Measurements from ENCODE around the gene LACRT. TPM values are rescaled to one million over a fixed set of nuclear protein-coding genes. Genes with fewer than 3 reads are reported as not detected.

The LACRT gene
- total and polyA plus RNA-seq, 4 donors: not detected

DNA sequence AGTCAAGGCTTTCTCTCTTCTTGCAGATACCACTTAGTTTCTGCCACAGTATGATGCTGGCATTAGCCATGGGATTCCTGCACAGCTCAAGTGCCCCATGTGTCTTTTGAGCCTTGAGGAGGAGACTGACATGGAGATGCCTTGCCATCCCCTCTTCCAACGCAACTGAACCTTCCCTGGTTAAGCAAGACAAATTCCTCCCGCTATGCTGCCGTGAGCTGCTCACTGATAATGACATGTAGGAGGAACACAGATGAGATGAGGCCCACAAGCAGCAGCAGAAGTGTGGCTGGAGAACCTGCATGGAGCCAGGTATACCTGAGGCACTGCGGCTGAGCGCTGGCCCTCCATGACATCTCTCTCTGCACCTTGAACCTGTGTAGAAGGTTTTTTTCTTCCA lies 30.8 kb downstream of the LACRT start (continued):
- TF ChIP-seq, protein P1, sequence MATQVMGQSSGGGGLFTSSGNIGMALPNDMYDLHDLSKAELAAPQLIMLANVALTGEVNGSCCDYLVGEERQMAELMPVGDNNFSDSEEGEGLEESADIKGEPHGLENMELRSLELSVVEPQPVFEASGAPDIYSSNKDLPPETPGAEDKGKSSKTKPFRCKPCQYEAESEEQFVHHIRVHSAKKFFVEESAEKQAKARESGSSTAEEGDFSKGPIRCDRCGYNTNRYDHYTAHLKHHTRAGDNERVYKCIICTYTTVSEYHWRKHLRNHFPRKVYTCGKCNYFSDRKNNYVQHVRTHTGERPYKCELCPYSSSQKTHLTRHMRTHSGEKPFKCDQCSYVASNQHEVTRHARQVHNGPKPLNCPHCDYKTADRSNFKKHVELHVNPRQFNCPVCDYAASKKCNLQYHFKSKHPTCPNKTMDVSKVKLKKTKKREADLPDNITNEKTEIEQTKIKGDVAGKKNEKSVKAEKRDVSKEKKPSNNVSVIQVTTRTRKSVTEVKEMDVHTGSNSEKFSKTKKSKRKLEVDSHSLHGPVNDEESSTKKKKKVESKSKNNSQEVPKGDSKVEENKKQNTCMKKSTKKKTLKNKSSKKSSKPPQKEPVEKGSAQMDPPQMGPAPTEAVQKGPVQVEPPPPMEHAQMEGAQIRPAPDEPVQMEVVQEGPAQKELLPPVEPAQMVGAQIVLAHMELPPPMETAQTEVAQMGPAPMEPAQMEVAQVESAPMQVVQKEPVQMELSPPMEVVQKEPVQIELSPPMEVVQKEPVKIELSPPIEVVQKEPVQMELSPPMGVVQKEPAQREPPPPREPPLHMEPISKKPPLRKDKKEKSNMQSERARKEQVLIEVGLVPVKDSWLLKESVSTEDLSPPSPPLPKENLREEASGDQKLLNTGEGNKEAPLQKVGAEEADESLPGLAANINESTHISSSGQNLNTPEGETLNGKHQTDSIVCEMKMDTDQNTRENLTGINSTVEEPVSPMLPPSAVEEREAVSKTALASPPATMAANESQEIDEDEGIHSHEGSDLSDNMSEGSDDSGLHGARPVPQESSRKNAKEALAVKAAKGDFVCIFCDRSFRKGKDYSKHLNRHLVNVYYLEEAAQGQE (IDR thresholded peaks at IDR 0.05): no peak
- TF ChIP-seq JUND (IDR thresholded peaks at IDR 0.05): no peak

DNA sequence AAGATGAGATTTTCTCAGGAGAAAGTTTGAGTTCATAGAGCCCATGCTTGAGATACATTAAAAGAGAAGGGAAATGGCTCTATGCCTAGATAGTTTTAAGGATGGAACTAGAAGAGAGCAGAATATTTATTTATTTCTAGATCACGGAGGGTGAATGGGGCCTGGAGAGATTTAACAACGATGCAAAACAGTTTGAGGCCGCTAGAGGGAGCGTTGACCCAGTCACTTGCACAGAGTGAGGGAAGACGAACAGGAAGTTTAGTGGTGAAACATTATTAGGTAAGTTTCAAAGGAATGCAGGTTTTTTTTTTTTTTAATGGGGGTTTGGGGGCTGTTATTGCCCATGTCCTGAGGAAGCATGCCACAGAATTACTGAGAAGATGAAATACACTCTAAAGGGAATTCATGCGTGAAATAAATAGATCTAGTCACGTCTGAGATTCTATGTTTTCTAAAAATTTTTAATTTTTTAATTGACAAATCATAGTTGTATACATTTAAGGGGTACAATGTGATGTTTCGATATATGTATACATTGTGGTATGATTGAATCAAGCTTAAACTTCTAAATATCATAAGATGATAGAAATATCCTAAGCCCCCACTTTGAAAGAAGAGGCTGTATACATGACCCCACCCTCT lies 31.4 kb downstream of the LACRT start:
- H3K36me3 ChIP-seq (ENCODE audit: control insufficient read depth in 4 of 4, insufficient read depth in 3 of 4, low read depth in 1 of 4, low read length in 3 of 4): no peaks in the 10 kb centered on the region

DNA sequence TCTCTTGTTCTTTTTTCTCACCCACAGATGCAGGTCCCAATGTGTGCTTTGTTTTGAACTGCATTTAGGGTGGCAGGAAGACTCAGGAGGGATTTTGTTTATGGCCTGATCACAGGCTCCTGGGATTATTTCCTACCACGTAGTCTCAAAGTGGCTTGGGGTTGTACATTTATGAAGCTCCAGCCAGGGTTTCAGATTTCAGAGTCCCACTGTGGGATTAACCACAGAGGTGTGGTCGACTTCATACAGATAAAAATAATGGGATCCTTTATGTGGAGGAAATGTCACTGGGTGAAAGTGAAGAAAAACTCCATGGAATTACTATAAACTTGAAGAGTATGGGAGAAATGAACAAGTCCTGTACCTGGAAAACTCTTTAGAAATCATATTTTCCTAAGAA lies 32.0 kb downstream of the LACRT start:
- DNase-seq (ENCODE audit: low spot score): no peak
- 50% methylated on average over 2 of the region's 2 CpGs for WGBS

More for the DNA sequence above, 31.4 kb downstream of the LACRT start:
- Histone ChIP-seq H3K9ac (ENCODE audit: low read depth in 1 of 2, low read length in 2 of 2) (no peak overlapping the region), H3K9me3 (ENCODE audit: control insufficient read depth in 4 of 4, low read length in 3 of 4) (no peaks in the 10 kb centered on the region), H3K27ac (ENCODE audit: low read depth in 1 of 2, low read length in 2 of 2) (no peak overlapping the region), H3K4me1 (ENCODE audit: control insufficient read depth in 4 of 4, insufficient read depth in 4 of 4, low read length in 3 of 4) (no peaks in the 10 kb centered on the region), H3K27me3 (ENCODE audit: control insufficient read depth in 4 of 4, insufficient read depth in 4 of 4, low read length in 3 of 4) (no peaks in the 10 kb centered on the region), H3K4me3 (ENCODE audit: low read depth in 1 of 3, low read length in 3 of 3) (no peak overlapping the region)
- peak; percentile 76 to 81 for TF ChIP-seq RAD21 (IDR thresholded peaks at IDR 0.05)
- TF ChIP-seq, protein P2, sequence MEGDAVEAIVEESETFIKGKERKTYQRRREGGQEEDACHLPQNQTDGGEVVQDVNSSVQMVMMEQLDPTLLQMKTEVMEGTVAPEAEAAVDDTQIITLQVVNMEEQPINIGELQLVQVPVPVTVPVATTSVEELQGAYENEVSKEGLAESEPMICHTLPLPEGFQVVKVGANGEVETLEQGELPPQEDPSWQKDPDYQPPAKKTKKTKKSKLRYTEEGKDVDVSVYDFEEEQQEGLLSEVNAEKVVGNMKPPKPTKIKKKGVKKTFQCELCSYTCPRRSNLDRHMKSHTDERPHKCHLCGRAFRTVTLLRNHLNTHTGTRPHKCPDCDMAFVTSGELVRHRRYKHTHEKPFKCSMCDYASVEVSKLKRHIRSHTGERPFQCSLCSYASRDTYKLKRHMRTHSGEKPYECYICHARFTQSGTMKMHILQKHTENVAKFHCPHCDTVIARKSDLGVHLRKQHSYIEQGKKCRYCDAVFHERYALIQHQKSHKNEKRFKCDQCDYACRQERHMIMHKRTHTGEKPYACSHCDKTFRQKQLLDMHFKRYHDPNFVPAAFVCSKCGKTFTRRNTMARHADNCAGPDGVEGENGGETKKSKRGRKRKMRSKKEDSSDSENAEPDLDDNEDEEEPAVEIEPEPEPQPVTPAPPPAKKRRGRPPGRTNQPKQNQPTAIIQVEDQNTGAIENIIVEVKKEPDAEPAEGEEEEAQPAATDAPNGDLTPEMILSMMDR (IDR thresholded peaks at IDR 0.05; ENCODE audit: low read depth, low read length, missing input control): peak; percentile 79
- TF ChIP-seq, protein P3, sequence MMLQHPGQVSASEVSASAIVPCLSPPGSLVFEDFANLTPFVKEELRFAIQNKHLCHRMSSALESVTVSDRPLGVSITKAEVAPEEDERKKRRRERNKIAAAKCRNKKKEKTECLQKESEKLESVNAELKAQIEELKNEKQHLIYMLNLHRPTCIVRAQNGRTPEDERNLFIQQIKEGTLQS (IDR thresholded peaks at IDR 0.05): no peak
- no peak for TF ChIP-seq RXRA (IDR thresholded peaks at IDR 0.05)
- no peak for DNase-seq (ENCODE audit: low spot score)
- WGBS: 20% methylated on average over 8 of the region's 8 CpGs

More for the DNA sequence above, 32.0 kb downstream of the LACRT start:
- TF ChIP-seq, protein P4, sequence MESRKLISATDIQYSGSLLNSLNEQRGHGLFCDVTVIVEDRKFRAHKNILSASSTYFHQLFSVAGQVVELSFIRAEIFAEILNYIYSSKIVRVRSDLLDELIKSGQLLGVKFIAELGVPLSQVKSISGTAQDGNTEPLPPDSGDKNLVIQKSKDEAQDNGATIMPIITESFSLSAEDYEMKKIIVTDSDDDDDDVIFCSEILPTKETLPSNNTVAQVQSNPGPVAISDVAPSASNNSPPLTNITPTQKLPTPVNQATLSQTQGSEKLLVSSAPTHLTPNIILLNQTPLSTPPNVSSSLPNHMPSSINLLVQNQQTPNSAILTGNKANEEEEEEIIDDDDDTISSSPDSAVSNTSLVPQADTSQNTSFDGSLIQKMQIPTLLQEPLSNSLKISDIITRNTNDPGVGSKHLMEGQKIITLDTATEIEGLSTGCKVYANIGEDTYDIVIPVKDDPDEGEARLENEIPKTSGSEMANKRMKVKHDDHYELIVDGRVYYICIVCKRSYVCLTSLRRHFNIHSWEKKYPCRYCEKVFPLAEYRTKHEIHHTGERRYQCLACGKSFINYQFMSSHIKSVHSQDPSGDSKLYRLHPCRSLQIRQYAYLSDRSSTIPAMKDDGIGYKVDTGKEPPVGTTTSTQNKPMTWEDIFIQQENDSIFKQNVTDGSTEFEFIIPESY (IDR thresholded peaks at IDR 0.05): no peak
- TF ChIP-seq RXRA (IDR thresholded peaks at IDR 0.05) (no peak), TAF1 (conservative IDR thresholded peaks at IDR 0.05) (no peak)
- TF ChIP-seq, protein P3 (IDR thresholded peaks at IDR 0.05): no peak
- TF ChIP-seq, protein P2 (IDR thresholded peaks at IDR 0.05; ENCODE audit: low read depth, low read length, missing input control): no peak
- no peaks in the 10 kb centered on the region for H3K36me3 ChIP-seq (ENCODE audit: control insufficient read depth in 4 of 4, insufficient read depth in 3 of 4, low read depth in 1 of 4, low read length in 3 of 4)
- no peak overlapping the region for H3K9ac ChIP-seq (ENCODE audit: low read depth in 1 of 2, low read length in 2 of 2)
- H3K27me3 ChIP-seq (ENCODE audit: control insufficient read depth in 4 of 4, insufficient read depth in 4 of 4, low read length in 3 of 4): no peaks in the 10 kb centered on the region
- H3K4me1 ChIP-seq (ENCODE audit: control insufficient read depth in 4 of 4, insufficient read depth in 4 of 4, low read length in 3 of 4): no peaks in the 10 kb centered on the region
- no peaks in the 10 kb centered on the region for H3K9me3 ChIP-seq (ENCODE audit: control insufficient read depth in 4 of 4, low read length in 3 of 4)
- H3K27ac ChIP-seq (ENCODE audit: low read depth in 1 of 2, low read length in 2 of 2): no peak overlapping the region
- H3K4me3 ChIP-seq (ENCODE audit: low read depth in 1 of 3, low read length in 3 of 3): no peak overlapping the region
